Measurements from ENCODE around the gene RPS21. TPM values are rescaled to one million over a fixed set of nuclear protein-coding genes. Genes with fewer than 3 reads are reported as not detected.

RPS21 gene
- total and polyA plus RNA-seq, 12 donors = 512 to 4,111 (median 619) TPM

DNA sequence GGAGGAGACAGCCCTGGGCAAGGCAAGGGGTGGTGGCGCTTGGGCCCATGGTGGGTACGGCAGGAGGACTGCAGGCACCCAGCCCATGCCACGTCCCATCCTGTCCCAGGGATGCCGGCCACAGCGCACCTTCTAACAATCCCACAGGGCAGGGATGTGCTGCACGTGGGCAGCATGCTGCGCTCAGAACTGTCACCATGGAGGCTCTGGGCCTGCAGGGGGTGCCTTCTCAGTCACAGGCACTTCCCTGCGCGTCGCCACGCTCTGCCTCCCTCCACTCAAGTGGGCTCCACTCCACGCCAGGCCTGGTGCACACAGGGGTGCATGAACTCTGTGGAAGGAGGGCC lies 17.8 kb downstream of the RPS21 start:
- 92 to 93% methylated on average over 12 of the region's 12 CpGs for WGBS, 2 donors
- intact Hi-C loops (cut with DNase I) = loop anchor here in 7 of 10 donors (5.0 to 10.0 kb wide), 5 partner anchors 93 to 390 kb away; partner anchors contain the start of gene MRGBP (in 2 of the 7)
- H3K27ac ChIP-seq = no peak overlapping the region
- H3K9me3 ChIP-seq = no peaks in the 10 kb centered on the region
- peaks cover 0 to 14% (median 0%) of the 10 kb centered on the region in 9 donors for H3K36me3 ChIP-seq
- H3K27me3 ChIP-seq = no peaks in the 10 kb centered on the region
- no peak for DNase-seq
- H3K4me1 ChIP-seq = peaks cover 14 to 30% (median 25%) of the 10 kb centered on the region in 9 donors
- TF ChIP-seq, protein P1, sequence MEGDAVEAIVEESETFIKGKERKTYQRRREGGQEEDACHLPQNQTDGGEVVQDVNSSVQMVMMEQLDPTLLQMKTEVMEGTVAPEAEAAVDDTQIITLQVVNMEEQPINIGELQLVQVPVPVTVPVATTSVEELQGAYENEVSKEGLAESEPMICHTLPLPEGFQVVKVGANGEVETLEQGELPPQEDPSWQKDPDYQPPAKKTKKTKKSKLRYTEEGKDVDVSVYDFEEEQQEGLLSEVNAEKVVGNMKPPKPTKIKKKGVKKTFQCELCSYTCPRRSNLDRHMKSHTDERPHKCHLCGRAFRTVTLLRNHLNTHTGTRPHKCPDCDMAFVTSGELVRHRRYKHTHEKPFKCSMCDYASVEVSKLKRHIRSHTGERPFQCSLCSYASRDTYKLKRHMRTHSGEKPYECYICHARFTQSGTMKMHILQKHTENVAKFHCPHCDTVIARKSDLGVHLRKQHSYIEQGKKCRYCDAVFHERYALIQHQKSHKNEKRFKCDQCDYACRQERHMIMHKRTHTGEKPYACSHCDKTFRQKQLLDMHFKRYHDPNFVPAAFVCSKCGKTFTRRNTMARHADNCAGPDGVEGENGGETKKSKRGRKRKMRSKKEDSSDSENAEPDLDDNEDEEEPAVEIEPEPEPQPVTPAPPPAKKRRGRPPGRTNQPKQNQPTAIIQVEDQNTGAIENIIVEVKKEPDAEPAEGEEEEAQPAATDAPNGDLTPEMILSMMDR (IDR thresholded peaks at IDR 0.05) = no peak
- ATAC-seq = peak in 1 of 8 donors; percentile 3
- no peak overlapping the region for H3K4me3 ChIP-seq

DNA sequence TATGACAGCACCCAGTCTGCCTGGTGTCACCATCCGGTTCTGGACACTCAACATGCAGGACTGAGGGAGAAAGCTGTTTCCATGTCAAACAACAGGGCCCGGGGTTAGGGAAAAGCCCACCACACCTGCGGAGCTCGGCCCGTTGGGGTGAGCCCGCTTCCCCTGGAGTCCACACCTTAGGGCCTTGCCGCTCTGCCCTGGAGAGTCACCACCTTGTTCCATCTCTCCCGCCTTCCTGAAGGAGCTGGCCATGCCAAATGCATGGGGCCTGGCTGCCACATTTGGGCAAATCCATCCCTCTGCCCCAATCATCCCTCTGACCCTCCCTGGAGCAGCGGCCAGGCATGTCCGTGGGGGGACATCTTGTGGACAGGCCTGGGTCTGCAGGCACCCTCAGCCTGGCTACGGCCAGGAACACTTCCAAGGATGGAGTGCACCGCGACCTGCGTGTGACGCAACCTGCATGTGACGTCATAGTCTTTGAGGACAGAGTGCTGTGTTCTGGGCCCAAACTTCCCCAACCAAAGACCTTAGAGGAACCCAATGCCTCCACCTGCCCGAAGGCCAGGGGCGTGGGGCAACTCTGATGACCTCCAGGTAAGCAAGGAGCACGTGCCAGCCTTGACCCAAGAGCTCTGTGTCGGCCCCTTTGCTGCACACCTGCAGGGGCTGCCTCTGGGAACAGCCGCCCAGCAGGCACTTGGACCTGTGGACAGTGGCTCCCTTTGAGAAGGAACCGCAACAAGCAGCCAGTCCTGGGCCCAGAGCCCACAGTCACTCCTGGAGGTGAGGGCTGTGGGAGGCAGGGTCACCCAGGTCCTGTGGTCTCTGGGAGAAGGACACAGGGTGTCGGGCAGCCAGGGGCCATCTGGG lies 18.4 kb downstream of the RPS21 start:
- ATAC-seq = peak in 7 of 8 donors; percentile 12 to 48 (median 46)
- H3K27ac ChIP-seq = peak overlapping the region in 5 of 10 donors; percentile 20 to 64 (median 46)
- DNase-seq = peak; percentile 38 to 50
- H3K4me3 ChIP-seq = peak overlapping the region in 1 of 10 donors; percentile 64
- intact Hi-C loops (cut with DNase I) = loop anchor here in 7 of 10 donors (5.0 to 10.0 kb wide), 5 partner anchors 92 to 391 kb away; partner anchors contain the start of gene MRGBP (in 2 of the 7)
- H3K36me3 ChIP-seq = peaks cover 0 to 14% (median 0%) of the 10 kb centered on the region in 9 donors
- 60 to 63% methylated on average over 23 of the region's 23 CpGs for WGBS, 2 donors
- peaks cover 14 to 36% (median 30%) of the 10 kb centered on the region in 9 donors for H3K4me1 ChIP-seq
- no peaks in the 10 kb centered on the region for H3K27me3 ChIP-seq
- TF ChIP-seq, protein P1 (IDR thresholded peaks at IDR 0.05) = peak in 7 of 9 donors; percentile 56 to 70 (median 64)
- no peaks in the 10 kb centered on the region for H3K9me3 ChIP-seq

DNA sequence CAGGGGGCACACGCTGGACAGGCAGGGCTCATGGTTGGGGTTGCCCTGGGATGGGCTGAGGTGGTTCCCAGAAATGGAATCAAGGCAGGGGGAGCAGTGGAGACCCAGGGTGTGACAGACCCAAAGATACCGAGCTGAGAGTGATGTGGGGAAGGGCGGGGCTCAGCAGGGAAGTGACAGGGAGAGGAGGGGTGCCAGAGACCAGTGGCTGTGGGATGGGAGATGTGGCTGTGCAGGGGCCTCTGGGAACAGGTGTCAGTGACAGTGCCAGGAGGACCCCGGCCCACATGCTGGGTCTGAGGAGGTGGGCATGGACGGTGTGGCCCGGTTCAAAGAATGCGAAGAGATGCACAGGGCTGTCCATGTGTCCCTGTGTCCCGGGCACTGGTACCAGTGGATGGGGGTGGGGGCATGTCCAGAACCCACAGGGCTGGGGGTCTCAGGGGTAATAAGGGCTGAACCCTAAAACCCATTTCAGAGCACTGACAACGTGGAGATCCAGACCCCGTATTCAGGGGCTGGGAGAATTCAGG lies 19.1 kb downstream of the RPS21 start:
- intact Hi-C loops (cut with DNase I) = loop anchor here in 7 of 10 donors (5.0 to 10.0 kb wide), 5 partner anchors 91 to 391 kb away; partner anchors contain the start of gene MRGBP (in 2 of the 7)
- WGBS, 2 donors = 56 to 60% methylated on average over 10 of the region's 10 CpGs

More for the DNA sequence above, 19.1 kb downstream of the RPS21 start:
- peak in 3 of 8 donors; percentile 0 to 10 (median 1) for ATAC-seq
- H3K4me3 ChIP-seq = peak overlapping the region; percentile 42 to 81 (median 62)
- peaks cover 14 to 38% (median 31%) of the 10 kb centered on the region in 9 donors for H3K4me1 ChIP-seq
- peak overlapping the region in 7 of 10 donors; percentile 56 to 73 (median 64) for H3K27ac ChIP-seq
- no peaks in the 10 kb centered on the region for H3K27me3 ChIP-seq
- no peaks in the 10 kb centered on the region for H3K9me3 ChIP-seq
- DNase-seq = no peak
- TF ChIP-seq, protein P1 (IDR thresholded peaks at IDR 0.05) = no peak
- H3K36me3 ChIP-seq = peaks cover 0 to 14% (median 0%) of the 10 kb centered on the region in 9 donors

All from heart right ventricle (tissue), 16 donors.